ENCODE measurements around the gene GTF2H2C.
"Not testable (repeated sequence)": the region's sequence is repeated elsewhere in the genome, so short reads cannot be mapped to it uniquely, and the experiment has no call there.

GRCh38 chr5:69566172-69566571 is 6.2 kb downstream of the GTF2H2C start:
- TF ChIP-seq, protein P1, sequence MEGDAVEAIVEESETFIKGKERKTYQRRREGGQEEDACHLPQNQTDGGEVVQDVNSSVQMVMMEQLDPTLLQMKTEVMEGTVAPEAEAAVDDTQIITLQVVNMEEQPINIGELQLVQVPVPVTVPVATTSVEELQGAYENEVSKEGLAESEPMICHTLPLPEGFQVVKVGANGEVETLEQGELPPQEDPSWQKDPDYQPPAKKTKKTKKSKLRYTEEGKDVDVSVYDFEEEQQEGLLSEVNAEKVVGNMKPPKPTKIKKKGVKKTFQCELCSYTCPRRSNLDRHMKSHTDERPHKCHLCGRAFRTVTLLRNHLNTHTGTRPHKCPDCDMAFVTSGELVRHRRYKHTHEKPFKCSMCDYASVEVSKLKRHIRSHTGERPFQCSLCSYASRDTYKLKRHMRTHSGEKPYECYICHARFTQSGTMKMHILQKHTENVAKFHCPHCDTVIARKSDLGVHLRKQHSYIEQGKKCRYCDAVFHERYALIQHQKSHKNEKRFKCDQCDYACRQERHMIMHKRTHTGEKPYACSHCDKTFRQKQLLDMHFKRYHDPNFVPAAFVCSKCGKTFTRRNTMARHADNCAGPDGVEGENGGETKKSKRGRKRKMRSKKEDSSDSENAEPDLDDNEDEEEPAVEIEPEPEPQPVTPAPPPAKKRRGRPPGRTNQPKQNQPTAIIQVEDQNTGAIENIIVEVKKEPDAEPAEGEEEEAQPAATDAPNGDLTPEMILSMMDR (IDR thresholded peaks at IDR 0.05; ENCODE audit: low read depth, low read length, poor library complexity, severe bottlenecking), result not testable (repeated sequence)
- not testable (repeated sequence) for TF ChIP-seq EZH2phosphoT487 (IDR thresholded peaks at IDR 0.05; ENCODE audit: borderline replicate concordance, low read length)
